H1 (cell line): Measurements from ENCODE around the gene RPL38. TPM values are rescaled to one million over a fixed set of nuclear protein-coding genes. Genes with fewer than 3 reads are reported as not detected.
A peak's percentile ranks its signal among the peaks of the same experiment; 100 is the strongest.

Experiments used
- CTCF ChIA-PET: fragments of 300-600 bp; sonication (Branson Sonifier 250); formaldehyde crosslinking; loops from one replicate; lab custom pipeline; 2021; ENCODE audit not compliant: partially characterized antibody; lab: Charles Lee
- POLR2A ChIA-PET: fragments of 300-600 bp; sonication (Branson Sonifier 250); formaldehyde crosslinking; loops from one replicate; lab custom pipeline; 2021; ENCODE audit warnings: inconsistent platforms; ENCODE audit not compliant: partially characterized antibody; lab: Charles Lee
- DNase-seq, 2 experiments: peaks; one replicate each; pipeline versions ENCODE4 v3.0.0 to v3.0.0-alpha.2; 2010 to 2022; ENCODE audit warnings: low spot score in 2 of 2, low read depth in 1 of 2, mixed read lengths in 1 of 2
- FAIRE-seq: peaks from 2 replicates; lab custom pipeline; 2011; peaks lifted over from hg19 to GRCh38; lab: Jason Lieb, UNC
- H2AFZ ChIP-seq: 2 replicates; pipeline ENCODE4 v1.8.1; 2012; ENCODE audit warnings: low read length, inconsistent platforms
- H2AK5ac ChIP-seq: 2 replicates; pipeline ENCODE4 v1.6.1; 2013; ENCODE audit warnings: low read depth, low read length
- H2BK120ac ChIP-seq: replicated peaks from 2 replicates; pipeline ENCODE3; 2013; ENCODE audit warnings: low read depth, low read length, inconsistent platforms
- H2BK12ac ChIP-seq: 2 replicates; pipeline ENCODE4 v1.6.1; 2013; ENCODE audit warnings: low read depth, low read length
- H2BK15ac ChIP-seq: 2 replicates; pipeline ENCODE4 v1.6.1; 2013; ENCODE audit warnings: low read length
- H2BK20ac ChIP-seq: 2 replicates; pipeline ENCODE4 v1.6.1; 2013; ENCODE audit warnings: low read length
- H2BK5ac ChIP-seq: 2 replicates; pipeline ENCODE4 v1.6.1; 2013; ENCODE audit warnings: low read depth, low read length
- H3K14ac ChIP-seq: 2 replicates; pipeline ENCODE4 v1.6.1; 2013; ENCODE audit warnings: inconsistent platforms; ENCODE audit not compliant: insufficient read length
- H3K18ac ChIP-seq: 2 replicates; pipeline ENCODE4 v1.6.1; 2013; ENCODE audit warnings: low read length; ENCODE audit errors: extremely low read depth
- H3K23ac ChIP-seq: 2 replicates; pipeline ENCODE4 v1.6.1; 2013; ENCODE audit warnings: inconsistent platforms; ENCODE audit not compliant: insufficient read length
- H3K23me2 ChIP-seq: 2 replicates; pipeline ENCODE4 v1.6.1; 2013; ENCODE audit warnings: low read depth, low read length
- H3K27ac ChIP-seq: 2 replicates; pipeline ENCODE4 v1.6.1; 2011; ENCODE audit warnings: low read depth, low read length, inconsistent platforms
- H3K27me3 ChIP-seq, 4 experiments: replicated peaks in 1 of 4; 1 replicate in 1 of 4; 2 replicates in 3 of 4; pipeline versions ENCODE4 v1.6.1 to v1.8.1; 2011 to 2013; ENCODE audit warnings: low read length in 3 of 4, mild to moderate bottlenecking in 3 of 4, inconsistent platforms in 2 of 4, mixed read lengths in 2 of 4, moderate library complexity in 1 of 4; ENCODE audit not compliant: control insufficient read depth in 3 of 4, insufficient read depth in 3 of 4; ENCODE audit errors: extremely low read depth in 1 of 4
- H3K36me3 ChIP-seq, 4 experiments: 2 replicates each; pipeline versions ENCODE4 v1.6.1 to v1.8.1; 2011 to 2013; ENCODE audit warnings: mild to moderate bottlenecking in 4 of 4, low read length in 3 of 4, moderate library complexity in 2 of 4, control low read depth in 1 of 4, inconsistent platforms in 1 of 4; ENCODE audit not compliant: insufficient read depth in 4 of 4, control insufficient read depth in 2 of 4
- H3K4ac ChIP-seq: replicated peaks from 2 replicates; pipeline ENCODE3; 2013; ENCODE audit warnings: low read length, low read depth, mixed read lengths, inconsistent platforms; ENCODE audit not compliant: insufficient read length
- H3K4me1 ChIP-seq, 4 experiments: replicated peaks in 1 of 4; 1 replicate in 1 of 4; 2 replicates in 3 of 4; pipeline versions ENCODE4 v1.6.1 to v1.8.1; 2011 to 2013; ENCODE audit warnings: low read length in 3 of 4, inconsistent platforms in 2 of 4, mixed read lengths in 1 of 4; ENCODE audit not compliant: insufficient read depth in 4 of 4, control insufficient read depth in 3 of 4
- H3K4me2 ChIP-seq, 2 experiments: 2 replicates each; pipeline versions ENCODE4 v1.6.1 to v1.8.1; 2011 to 2013; ENCODE audit warnings: low read depth in 2 of 2, low read length in 2 of 2, control low read depth in 1 of 2, inconsistent platforms in 1 of 2, mild to moderate bottlenecking in 1 of 2; ENCODE audit not compliant: insufficient read depth in 1 of 2
- H3K4me3 ChIP-seq, 4 experiments: fragments of 200-600, 300-600 bp in 1 of 4; sonication (generic), shearing (Covaris generic), sonication (Bioruptor Twin) in 1 of 4; 2 replicates each; pipeline versions ENCODE4 v1.5.1 to v1.8.1; 2011 to 2016; ENCODE audit warnings: low read length in 4 of 4, low read depth in 3 of 4, control low read depth in 2 of 4, inconsistent platforms in 2 of 4, mild to moderate bottlenecking in 2 of 4, mixed read lengths in 1 of 4, moderate library complexity in 1 of 4; ENCODE audit not compliant: insufficient read depth in 2 of 4; ENCODE audit errors: extremely low read depth in 1 of 4
- H3K56ac ChIP-seq: replicated peaks from 2 replicates; pipeline ENCODE3; 2013; ENCODE audit warnings: low read depth, mild to moderate bottlenecking, mixed read lengths, low read length, inconsistent platforms; ENCODE audit not compliant: insufficient read length
- H3K79me1 ChIP-seq: 2 replicates; pipeline ENCODE4 v1.6.1; 2013; ENCODE audit warnings: low read depth, low read length, control low read depth
- H3K79me2 ChIP-seq, 2 experiments: 2 replicates each; pipeline versions ENCODE4 v1.6.1 to v1.8.1; 2012 to 2013; ENCODE audit warnings: low read length in 2 of 2, mild to moderate bottlenecking in 2 of 2, inconsistent platforms in 1 of 2; ENCODE audit not compliant: insufficient read depth in 2 of 2, control insufficient read depth in 1 of 2
- H3K9ac ChIP-seq, 4 experiments: replicated peaks in 1 of 4; 1 replicate in 1 of 4; 2 replicates in 3 of 4; pipeline versions ENCODE4 v1.6.1 to v1.8.1; 2011 to 2013; ENCODE audit warnings: low read depth in 3 of 4, low read length in 3 of 4, control low read depth in 2 of 4, mild to moderate bottlenecking in 2 of 4, moderate library complexity in 2 of 4, inconsistent platforms in 1 of 4; ENCODE audit errors: extremely low read depth in 1 of 4
- H3K9me3 ChIP-seq, 2 experiments: 2 replicates each; pipeline versions ENCODE4 v1.6.1 to v1.8.1; 2012 to 2013; ENCODE audit warnings: mild to moderate bottlenecking in 2 of 2, moderate library complexity in 2 of 2, control low read depth in 1 of 2, inconsistent platforms in 1 of 2, low read depth in 1 of 2, low read length in 1 of 2, mixed read lengths in 1 of 2; ENCODE audit not compliant: insufficient read depth in 2 of 2
- H4K20me1 ChIP-seq, 2 experiments: replicated peaks in 1 of 2; 2 replicates each; pipeline versions ENCODE3 to v1.8.1; 2011 to 2013; ENCODE audit warnings: inconsistent platforms in 2 of 2, low read length in 2 of 2, mild to moderate bottlenecking in 1 of 2; ENCODE audit not compliant: insufficient read depth in 2 of 2, control insufficient read depth in 1 of 2
- H4K5ac ChIP-seq: 2 replicates; pipeline ENCODE4 v1.6.1; 2013; ENCODE audit warnings: low read length, low read depth, mixed read lengths, inconsistent platforms; ENCODE audit not compliant: insufficient read length
- H4K8ac ChIP-seq: 2 replicates; pipeline ENCODE4 v1.8.0; 2013; ENCODE audit warnings: mild to moderate bottlenecking, moderate library complexity, low read length, inconsistent platforms; ENCODE audit not compliant: insufficient read depth; ENCODE audit errors: extremely low read depth
- H4K91ac ChIP-seq: replicated peaks from 2 replicates; pipeline ENCODE3; 2013; ENCODE audit warnings: low read length, mixed read lengths, inconsistent platforms; ENCODE audit not compliant: insufficient read length
- POLR2AphosphoS5 ChIP-seq: IDR thresholded peaks from 2 replicates; pipeline ENCODE4 v1.6.1; 2011; ENCODE audit warnings: low read depth, low read length
- RAD21 ChIP-seq, 2 experiments: IDR thresholded peaks in 1 of 2; conservative IDR thresholded peaks in 1 of 2; 2 replicates each; pipeline ENCODE4 v1.6.1; 2011; ENCODE audit warnings: low read depth in 2 of 2, low read length in 2 of 2, improper control_type of control experiment in 1 of 2, inconsistent platforms in 1 of 2, mild to moderate bottlenecking in 1 of 2, moderate library complexity in 1 of 2
- WGBS, 2 experiments: shearing (Covaris generic) in 1 of 2; methylation state at CpG; one replicate each; pipeline versions ENCODE4 v1.1.6 to v1.1.7; 2013 to 2015; ENCODE audit warnings: low lambda C conversion rate in 2 of 2, mixed read lengths in 2 of 2, inconsistent platforms in 1 of 2, low coverage in 1 of 2, missing lambda C conversion rate in 1 of 2; ENCODE audit not compliant: insufficient replicate concordance in 2 of 2, insufficient coverage in 1 of 2, insufficient read length in 1 of 2; ENCODE audit errors: extremely low coverage in 1 of 2, missing lambda C conversion rate in 1 of 2; 5-methylcytosine and 5-hydroxymethylcytosine counted together
- polyA plus RNA-seq, 7 experiments: library from polyadenylated mRNA; depleted of rRNA in 3 of 7; stranded (reverse) in 5 of 7; unstranded in 2 of 7; fragments of >200 nt in 5 of 7; fragments of 200-250 nt in 2 of 7; gene quantifications; 1 replicate in 5 of 7; 2 replicates in 1 of 7; 4 replicates in 1 of 7; pipeline versions ENCODE4 v1.2.1 to v1.2.3, GENCODE V29; 2011 to 2013; ENCODE audit warnings: missing spikeins in 2 of 7, mixed read lengths in 2 of 7
- total RNA-seq: library from RNA; stranded (reverse); fragmentation: NEBNext Ultra II Directional; extraction: Animal tissue kit (Norgen Biotek cat#: 25700); gene quantifications from 2 replicates; pipeline ENCODE4 v1.2.1, GENCODE V29; 2021

Gene RPL38
- total and polyA plus RNA-seq, 2 of the 8 experiments (the other 6 are each of a cell fraction or from before 2014, with no cell fraction given) = 412 to 1,195 TPM

GRCh38 chr17:74211912-74212208, 8.4 kb downstream of the RPL38 start:
- peak overlapping the region; percentile 45; the same call in 1 of the 2 replicates for H2BK5ac ChIP-seq
- DNase-seq = no peak
- 28% methylated on average over 8 of the region's 8 CpGs; no CpG with 5 or more reads in 1 of the 2 experiments for WGBS, 2 experiments
- H2BK12ac ChIP-seq = no peak overlapping the region
- H3K9me3 ChIP-seq = no peaks in the 10 kb centered on the region
- no peak overlapping the region for H3K56ac ChIP-seq
- TF ChIP-seq POLR2AphosphoS5 (peak; percentile 76), RAD21 (IDR thresholded peaks at IDR 0.05 in 1 of 2, conservative IDR thresholded peaks at IDR 0.05 in 1 of 2; ENCODE audit: low read depth in 2 of 2, low read length in 2 of 2) (no peak)
- no peak overlapping the region for H2AFZ ChIP-seq
- peaks cover 8 to 21% (median 20%) of the 10 kb centered on the region in 4 experiments for H3K4me1 ChIP-seq
- no peak overlapping the region for H3K23ac ChIP-seq
- H3K4me3 ChIP-seq = peak overlapping the region; percentile 52 to 62 (median 62); a peak in 6 of 8 replicates
- no peak overlapping the region for H2BK15ac ChIP-seq
- no peak overlapping the region; the same call in 1 of the 2 replicates for H3K18ac ChIP-seq
- H4K8ac ChIP-seq = no peak overlapping the region
- H4K5ac ChIP-seq = no peak overlapping the region
- H2BK20ac ChIP-seq = no peak overlapping the region
- H3K79me2 ChIP-seq = peaks cover 0 to 15% of the 10 kb centered on the region in 2 experiments; a peak in 3 of 4 replicates
- peaks cover 27 to 33% (median 31%) of the 10 kb centered on the region in 4 experiments for H3K36me3 ChIP-seq
- POLR2A ChIA-PET = interaction anchor here (0.9 to 6.9 kb wide), 17 partner anchors 9 to 270 kb away, joined by 3 to 61 read pairs (median 4); partner anchors contain the start of gene RPL38
- H2BK120ac ChIP-seq = no peak overlapping the region
- H3K4me2 ChIP-seq = peak overlapping the region; percentile 84
- no peak overlapping the region for H3K14ac ChIP-seq
- peaks cover 2 to 20% (median 11%) of the 10 kb centered on the region in 4 experiments; a peak in 6 of 7 replicates for H3K27me3 ChIP-seq
- H3K27ac ChIP-seq = no peak overlapping the region
- H4K20me1 ChIP-seq = peaks cover 21 to 26% of the 10 kb centered on the region in 2 experiments
- peaks cover 2% of the 10 kb centered on the region for H3K79me1 ChIP-seq
- H3K4ac ChIP-seq = no peak overlapping the region
- FAIRE-seq = no peak
- CTCF ChIA-PET = interaction anchor here (0.7 to 1.9 kb wide), 11 partner anchors 10 to 149 kb away, joined by 3 to 7 read pairs (median 3); partner anchors contain the start of gene BTBD17
- H2AK5ac ChIP-seq = no peak overlapping the region
- no peak overlapping the region for H4K91ac ChIP-seq
- H3K23me2 ChIP-seq = peaks cover 21% of the 10 kb centered on the region
- H3K9ac ChIP-seq = peak overlapping the region in 2 of 4 experiments; percentile 3 to 8; a peak in 3 of 7 replicates
